ENCODE data around the gene SLC47A1.

Gene SLC47A1

DNA sequence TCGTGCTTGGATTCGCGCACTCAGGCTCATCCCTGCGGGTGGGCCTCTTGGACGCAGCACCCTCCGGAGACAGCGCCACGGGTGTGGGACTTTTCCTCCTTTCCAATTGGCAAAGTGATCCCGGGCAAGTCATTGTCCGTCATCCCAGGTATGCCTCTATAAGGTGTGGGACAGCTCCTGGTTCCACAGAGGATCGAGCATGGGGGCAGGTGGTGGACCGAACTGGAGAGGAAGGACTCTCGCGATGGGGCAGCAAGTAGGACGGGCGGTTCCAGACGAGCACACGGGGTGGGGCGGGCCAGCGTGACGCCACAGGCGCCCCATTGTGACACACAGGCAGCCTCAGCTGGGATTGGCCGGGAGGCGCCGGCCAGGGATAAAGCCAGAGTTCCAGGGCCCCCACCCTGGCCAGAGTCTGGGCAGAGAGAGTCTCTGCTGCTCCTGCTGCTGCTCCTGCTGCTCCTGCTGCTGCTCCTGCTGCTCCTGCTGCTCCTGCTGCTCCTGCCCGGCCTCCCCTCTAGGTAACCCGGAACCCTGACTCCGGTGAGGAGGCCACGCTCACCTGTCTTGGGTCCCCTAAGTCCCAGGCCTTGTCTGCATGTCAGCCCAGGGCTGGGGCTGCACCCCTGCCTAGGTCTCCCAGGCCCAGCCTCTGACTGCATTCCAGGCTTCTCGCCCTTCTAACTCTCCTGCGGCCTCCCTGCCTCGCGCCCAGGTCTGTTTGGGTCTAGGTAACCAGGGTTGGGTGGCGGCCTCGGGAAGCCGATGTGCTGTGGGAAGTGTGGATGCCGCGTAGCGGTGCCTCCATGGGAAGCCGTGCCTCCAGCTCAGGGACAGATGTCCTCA, 38.5 kb upstream of the SLC47A1 start:
- TF ChIP-seq, protein P1, sequence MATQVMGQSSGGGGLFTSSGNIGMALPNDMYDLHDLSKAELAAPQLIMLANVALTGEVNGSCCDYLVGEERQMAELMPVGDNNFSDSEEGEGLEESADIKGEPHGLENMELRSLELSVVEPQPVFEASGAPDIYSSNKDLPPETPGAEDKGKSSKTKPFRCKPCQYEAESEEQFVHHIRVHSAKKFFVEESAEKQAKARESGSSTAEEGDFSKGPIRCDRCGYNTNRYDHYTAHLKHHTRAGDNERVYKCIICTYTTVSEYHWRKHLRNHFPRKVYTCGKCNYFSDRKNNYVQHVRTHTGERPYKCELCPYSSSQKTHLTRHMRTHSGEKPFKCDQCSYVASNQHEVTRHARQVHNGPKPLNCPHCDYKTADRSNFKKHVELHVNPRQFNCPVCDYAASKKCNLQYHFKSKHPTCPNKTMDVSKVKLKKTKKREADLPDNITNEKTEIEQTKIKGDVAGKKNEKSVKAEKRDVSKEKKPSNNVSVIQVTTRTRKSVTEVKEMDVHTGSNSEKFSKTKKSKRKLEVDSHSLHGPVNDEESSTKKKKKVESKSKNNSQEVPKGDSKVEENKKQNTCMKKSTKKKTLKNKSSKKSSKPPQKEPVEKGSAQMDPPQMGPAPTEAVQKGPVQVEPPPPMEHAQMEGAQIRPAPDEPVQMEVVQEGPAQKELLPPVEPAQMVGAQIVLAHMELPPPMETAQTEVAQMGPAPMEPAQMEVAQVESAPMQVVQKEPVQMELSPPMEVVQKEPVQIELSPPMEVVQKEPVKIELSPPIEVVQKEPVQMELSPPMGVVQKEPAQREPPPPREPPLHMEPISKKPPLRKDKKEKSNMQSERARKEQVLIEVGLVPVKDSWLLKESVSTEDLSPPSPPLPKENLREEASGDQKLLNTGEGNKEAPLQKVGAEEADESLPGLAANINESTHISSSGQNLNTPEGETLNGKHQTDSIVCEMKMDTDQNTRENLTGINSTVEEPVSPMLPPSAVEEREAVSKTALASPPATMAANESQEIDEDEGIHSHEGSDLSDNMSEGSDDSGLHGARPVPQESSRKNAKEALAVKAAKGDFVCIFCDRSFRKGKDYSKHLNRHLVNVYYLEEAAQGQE (IDR thresholded peaks at IDR 0.05; ENCODE audit: insufficient read depth in 1 of 2, low read depth in 2 of 2, low read length in 2 of 2): no peak
- TF ChIP-seq SIN3A (IDR thresholded peaks at IDR 0.05; ENCODE audit: borderline replicate concordance, insufficient read depth, low read length) (no peak), POLR2AphosphoS5 (IDR thresholded peaks at IDR 0.05; ENCODE audit: low read depth, low read length) (no peak), TAF1 (IDR thresholded peaks at IDR 0.05; ENCODE audit: borderline replicate concordance, insufficient read depth, low read length) (no peak), FOXP2 (optimal IDR thresholded peaks at IDR 0.05; ENCODE audit: borderline replicate concordance, extremely low read depth, extremely low read length, insufficient read depth) (no peak)

- TF ChIP-seq SIN3A (IDR thresholded peaks at IDR 0.05; ENCODE audit: borderline replicate concordance, insufficient read depth, low read length): no peak
- TF ChIP-seq POLR2AphosphoS5 (IDR thresholded peaks at IDR 0.05; ENCODE audit: low read depth, low read length): no peak
Measured at GRCh38 chr17:19495828-19496528, 37.7 kb upstream of the SLC47A1 start.

GRCh38 chr17:19497624-19498023, 36.0 kb upstream of the SLC47A1 start:
- TF ChIP-seq SIN3A (IDR thresholded peaks at IDR 0.05; ENCODE audit: borderline replicate concordance, insufficient read depth, low read length) (no peak), FOXP2 (optimal IDR thresholded peaks at IDR 0.05; ENCODE audit: borderline replicate concordance, extremely low read depth, extremely low read length, insufficient read depth) (no peak), TAF1 (IDR thresholded peaks at IDR 0.05; ENCODE audit: borderline replicate concordance, insufficient read depth, low read length) (no peak), POLR2AphosphoS5 (IDR thresholded peaks at IDR 0.05; ENCODE audit: low read depth, low read length) (no peak)
- TF ChIP-seq, protein P1 (IDR thresholded peaks at IDR 0.05; ENCODE audit: insufficient read depth in 1 of 2, low read depth in 2 of 2, low read length in 2 of 2): no peak

GRCh38 chr17:19501219-19501618, 32.4 kb upstream of the SLC47A1 start:
- TF ChIP-seq, protein P1 (IDR thresholded peaks at IDR 0.05; ENCODE audit: insufficient read depth in 1 of 2, low read depth in 2 of 2, low read length in 2 of 2): no peak
- TF ChIP-seq SIN3A (IDR thresholded peaks at IDR 0.05; ENCODE audit: borderline replicate concordance, insufficient read depth, low read length): no peak
- TF ChIP-seq TAF1 (IDR thresholded peaks at IDR 0.05; ENCODE audit: borderline replicate concordance, insufficient read depth, low read length): no peak
- TF ChIP-seq POLR2AphosphoS5 (IDR thresholded peaks at IDR 0.05; ENCODE audit: low read depth, low read length): no peak
- TF ChIP-seq FOXP2 (optimal IDR thresholded peaks at IDR 0.05; ENCODE audit: borderline replicate concordance, extremely low read depth, extremely low read length, insufficient read depth): no peak

DNA sequence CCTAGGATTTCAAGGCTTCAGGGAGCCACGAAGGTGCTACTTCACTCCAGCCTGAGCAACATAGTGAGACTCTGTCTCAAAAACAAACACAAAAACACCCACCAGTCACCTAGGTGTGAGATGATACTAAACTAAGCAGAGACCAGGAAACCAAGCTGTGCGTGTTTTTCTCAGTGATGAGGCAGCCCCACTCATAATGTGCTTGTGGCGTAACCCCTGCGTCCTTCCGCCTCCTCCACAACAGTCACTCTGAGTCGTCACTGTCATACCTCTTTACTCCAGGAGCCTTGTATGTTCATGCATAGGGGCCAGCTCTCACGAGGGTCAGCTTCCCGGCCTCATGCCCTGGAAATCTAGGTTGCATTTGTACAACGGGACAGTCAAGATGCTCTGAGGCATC, 31.1 kb upstream of the SLC47A1 start:
- TF ChIP-seq, protein P1 (IDR thresholded peaks at IDR 0.05; ENCODE audit: insufficient read depth in 1 of 2, low read depth in 2 of 2, low read length in 2 of 2): no peak
- TF ChIP-seq TAF1 (IDR thresholded peaks at IDR 0.05; ENCODE audit: borderline replicate concordance, insufficient read depth, low read length) (no peak), SIN3A (IDR thresholded peaks at IDR 0.05; ENCODE audit: borderline replicate concordance, insufficient read depth, low read length) (no peak)
